CD4-positive, alpha-beta T cell treated with Interleukin-12 subunit alpha and Interleukin-12 subunit beta, for 1 hour (primary cell): Measurements from ENCODE around the gene TMEM131.
A peak's percentile ranks its signal among the peaks of the same experiment; 100 is the strongest.
"Not testable (repeated sequence)": the region's sequence is repeated elsewhere in the genome, so short reads cannot be mapped to it uniquely, and the experiment has no call there.

ENCODE experiments used
- DNase-seq: peaks from one replicate; pipeline ENCODE4 v3.0.0-alpha.2; 2020

TMEM131 gene, protein sequence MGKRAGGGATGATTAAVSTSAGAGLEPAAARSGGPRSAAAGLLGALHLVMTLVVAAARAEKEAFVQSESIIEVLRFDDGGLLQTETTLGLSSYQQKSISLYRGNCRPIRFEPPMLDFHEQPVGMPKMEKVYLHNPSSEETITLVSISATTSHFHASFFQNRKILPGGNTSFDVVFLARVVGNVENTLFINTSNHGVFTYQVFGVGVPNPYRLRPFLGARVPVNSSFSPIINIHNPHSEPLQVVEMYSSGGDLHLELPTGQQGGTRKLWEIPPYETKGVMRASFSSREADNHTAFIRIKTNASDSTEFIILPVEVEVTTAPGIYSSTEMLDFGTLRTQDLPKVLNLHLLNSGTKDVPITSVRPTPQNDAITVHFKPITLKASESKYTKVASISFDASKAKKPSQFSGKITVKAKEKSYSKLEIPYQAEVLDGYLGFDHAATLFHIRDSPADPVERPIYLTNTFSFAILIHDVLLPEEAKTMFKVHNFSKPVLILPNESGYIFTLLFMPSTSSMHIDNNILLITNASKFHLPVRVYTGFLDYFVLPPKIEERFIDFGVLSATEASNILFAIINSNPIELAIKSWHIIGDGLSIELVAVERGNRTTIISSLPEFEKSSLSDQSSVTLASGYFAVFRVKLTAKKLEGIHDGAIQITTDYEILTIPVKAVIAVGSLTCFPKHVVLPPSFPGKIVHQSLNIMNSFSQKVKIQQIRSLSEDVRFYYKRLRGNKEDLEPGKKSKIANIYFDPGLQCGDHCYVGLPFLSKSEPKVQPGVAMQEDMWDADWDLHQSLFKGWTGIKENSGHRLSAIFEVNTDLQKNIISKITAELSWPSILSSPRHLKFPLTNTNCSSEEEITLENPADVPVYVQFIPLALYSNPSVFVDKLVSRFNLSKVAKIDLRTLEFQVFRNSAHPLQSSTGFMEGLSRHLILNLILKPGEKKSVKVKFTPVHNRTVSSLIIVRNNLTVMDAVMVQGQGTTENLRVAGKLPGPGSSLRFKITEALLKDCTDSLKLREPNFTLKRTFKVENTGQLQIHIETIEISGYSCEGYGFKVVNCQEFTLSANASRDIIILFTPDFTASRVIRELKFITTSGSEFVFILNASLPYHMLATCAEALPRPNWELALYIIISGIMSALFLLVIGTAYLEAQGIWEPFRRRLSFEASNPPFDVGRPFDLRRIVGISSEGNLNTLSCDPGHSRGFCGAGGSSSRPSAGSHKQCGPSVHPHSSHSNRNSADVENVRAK (N-terminal part only)

DNA sequence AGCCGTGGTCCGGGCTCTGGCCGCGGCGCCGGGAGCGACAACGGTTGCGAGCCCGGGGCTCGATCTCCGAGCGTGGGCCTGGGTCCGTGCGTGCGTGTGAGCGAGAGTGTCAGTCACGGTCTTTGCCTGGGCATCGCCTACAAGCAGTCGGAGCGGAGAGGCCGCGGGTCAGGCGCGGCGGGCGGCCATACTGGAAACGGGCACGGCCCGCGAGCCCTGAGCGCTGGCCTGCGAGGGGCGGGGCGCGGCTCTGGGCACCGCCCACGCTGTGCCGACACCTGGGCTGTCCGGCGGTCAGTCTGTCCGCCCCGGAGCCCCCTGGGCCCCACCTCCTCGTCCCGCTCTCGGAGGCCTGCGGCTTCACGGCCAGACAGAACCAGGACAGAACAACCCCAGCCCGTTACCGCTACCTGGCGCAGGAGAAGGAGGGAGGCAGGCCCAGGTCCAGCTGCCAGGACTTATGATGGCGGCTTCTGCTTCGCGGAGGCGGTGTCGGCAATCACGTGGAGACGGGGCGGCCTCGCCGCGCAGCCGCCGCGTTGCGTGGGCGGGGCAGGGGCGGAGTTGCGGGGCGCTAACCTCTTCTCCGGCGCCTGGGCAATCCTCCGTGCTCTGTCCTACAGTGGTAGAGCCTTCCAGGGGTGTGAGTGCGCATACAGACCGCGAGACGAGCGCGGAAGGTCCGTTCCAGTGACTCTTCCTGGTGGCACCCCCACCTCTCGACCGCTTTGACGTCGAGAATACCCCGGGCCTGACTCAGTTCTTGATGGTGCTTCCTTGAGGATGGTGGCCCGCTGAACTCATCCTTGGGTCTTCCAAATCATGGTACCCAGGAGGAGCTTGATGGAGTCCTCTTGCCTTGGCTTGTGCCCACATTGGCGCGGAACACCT, at the start of gene TMEM131:
Gene TMEM131 (minus strand): TSS at position 215 of the 891 bp plus-strand sequence. CDS start 286 bp downstream, outside the sequence.
- peak; percentile 95 for DNase-seq

DNA sequence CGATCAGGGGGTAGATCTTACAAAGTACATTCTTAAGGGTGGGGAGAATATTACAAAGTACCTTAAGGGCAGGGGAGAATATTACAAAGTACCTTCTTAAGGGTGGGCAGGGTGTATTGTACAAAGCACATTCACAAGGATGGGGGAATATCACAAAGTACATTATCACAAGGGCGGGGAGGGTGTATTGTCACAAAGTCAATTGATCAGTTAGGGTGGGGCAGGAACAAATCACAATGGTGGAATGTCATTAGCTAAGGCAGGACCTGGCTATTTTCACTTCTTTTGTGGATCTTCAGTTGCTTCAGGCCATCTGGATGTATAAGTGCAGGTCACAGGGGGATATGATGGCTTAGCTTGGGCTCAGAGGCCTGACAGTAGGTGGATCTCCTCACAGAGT, 49.0 kb upstream of the TMEM131 start:
- DNase-seq = not testable (repeated sequence)

DNA sequence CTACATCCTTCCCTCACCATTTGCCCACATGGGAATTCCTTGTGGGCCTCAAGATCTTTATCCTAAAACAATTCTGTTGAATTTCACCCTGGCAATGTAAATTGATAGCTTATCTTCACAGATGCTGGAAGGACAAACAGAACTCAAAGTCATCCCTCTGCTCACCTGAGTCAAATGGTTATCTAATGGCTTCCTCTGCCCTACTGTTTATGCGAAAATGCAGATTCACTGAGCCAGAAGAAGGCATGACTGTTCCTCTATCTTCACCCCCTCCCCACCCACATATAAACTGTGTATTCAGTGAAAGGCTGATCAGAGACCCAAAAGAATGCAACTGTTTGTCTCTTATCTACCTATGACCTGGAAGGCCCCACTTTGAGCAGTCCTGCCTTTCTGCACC, 47.4 kb upstream of the TMEM131 start:
- DNase-seq = no peak

DNA sequence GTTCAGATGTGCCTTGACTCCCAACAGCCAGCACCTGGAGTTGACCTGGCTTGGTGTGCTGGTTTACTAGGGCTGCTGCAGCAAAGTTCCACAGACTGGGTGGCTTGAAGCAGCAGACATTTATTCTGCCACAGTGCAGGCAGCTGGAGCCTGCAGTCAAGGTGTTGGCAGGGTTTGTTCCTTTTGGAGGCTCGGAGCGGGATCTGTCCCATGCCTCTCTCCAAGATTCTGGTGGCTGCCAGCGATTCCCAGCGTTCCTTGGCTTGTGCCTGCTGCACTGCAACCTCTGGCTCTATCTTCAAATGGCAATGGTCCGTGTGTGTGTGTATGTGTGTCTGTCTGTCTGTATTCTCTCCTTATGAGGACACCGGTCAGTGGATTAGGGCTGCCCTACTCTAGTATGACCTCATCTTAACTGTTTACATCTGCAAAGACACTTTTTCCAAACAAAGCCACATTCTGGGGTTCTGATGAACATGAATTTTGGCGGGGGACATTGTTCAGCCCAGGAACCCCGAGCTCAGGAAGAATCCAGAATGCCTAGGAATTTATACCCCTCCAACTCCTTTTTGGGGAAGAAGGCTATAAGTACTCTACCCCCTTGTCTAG, 44.7 kb upstream of the TMEM131 start:
- no peak for DNase-seq

DNA sequence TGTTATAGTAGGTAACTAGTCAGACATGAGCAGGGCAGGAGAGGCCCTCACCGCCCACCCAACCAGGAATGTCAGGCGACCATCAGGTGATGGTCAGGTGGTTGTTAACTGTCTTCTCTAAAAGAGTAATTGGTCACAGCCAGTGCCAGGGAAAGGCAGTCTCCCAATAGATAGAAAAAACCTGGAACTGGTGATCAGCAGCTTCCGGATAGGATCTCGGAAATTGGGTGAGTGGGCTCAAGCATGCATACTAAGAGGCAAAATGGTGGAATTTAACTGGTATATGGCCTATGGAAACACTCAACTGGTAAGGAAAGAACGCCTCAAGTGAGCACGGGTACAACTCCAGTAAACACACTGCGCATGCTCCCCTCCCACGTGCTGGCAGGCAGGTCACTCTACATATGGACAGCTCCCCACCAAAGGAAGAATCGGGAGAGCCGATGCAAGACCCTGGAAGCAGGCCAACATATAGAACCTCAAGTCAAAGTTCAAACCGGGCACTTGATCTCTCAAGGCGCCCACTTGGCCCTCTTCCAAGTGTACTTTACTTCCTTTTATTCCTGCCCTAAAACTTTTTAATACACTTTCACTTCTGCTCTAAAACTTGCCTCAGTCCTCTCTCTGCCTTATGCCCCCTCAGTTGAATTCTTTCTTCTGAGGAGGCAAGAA, 43.5 kb upstream of the TMEM131 start:
- DNase-seq = peak; percentile 9

DNA sequence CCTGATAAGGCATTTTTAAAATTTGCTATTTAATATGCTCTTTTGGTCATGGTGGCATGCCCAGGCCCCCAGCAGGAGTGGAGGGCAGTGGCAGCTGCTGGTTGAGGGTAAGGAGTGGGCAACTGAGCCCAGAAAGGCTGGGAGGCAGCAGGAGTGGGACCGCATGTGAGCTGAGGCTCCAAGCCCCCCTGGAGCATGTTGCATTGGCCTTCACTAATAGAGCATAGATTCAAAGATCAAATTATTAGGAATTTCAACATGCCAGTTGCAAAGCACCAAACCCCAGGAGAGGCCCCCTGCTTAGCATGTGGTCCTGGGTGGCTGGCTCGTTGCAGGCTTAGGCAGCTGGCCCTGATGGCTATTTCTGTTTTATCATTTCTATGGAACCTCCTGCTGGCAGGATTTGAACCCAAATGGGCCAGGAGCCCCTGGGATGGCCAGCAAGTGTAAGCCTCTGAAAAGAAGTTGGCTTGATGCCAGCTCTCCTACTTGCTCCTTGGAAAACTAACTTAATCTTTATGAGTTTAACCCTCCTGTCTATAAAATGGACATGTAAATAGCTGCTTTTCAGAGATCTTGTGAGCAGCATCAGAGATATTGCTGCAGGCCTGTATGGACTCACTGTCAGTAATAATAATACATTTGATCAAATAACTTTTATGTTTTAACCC, 42.1 kb upstream of the TMEM131 start:
- DNase-seq = no peak

DNA sequence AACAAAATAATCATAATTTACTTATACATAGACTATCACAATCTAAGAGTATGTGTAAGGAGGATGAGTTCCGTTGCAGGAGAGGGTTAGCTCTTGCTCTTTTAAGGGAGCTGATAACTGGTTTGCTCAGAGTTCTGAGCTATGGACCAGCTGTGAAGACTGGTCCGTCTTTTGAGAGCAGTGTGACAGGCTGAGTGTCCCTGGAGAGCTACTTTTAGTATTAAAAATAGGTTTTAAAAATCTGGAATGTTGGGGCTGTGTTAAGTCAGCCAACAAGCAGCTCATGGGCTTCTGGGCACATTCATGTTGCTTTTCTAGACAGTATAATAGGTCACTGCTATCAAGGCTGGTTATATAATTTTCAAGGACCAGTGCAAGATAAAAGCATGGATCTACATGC, 41.5 kb upstream of the TMEM131 start:
- no peak for DNase-seq

DNA sequence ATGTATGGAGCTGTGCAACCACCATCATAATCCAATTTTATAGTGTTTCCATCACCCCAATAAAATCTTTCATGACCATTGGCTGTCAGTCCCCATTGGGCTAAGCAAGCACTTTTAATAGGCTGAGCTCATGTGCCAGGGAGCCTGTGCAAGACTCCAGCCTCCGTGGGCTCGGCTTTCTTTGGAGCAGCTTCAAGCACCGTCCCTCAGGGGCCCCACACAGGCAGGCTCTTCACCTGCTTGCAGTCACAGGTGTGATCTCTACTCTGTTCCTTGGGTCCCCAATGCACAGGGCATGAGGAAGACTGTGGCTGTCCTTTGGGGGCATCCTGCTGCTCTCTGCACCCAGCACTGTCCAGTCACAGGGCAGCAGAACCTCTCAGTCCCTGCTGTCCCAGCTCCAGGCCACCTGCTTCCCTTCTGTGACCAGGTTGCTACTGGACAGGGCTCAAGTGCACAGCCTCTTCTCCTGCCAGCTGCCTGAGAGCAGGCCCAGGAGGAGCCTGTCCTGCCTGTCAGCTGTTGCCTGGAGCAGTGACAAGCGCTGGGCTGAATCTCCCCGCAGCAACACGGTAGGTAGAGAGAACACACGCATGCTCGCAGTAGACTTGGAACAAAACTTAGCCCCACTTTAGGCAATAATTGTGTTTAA, 40.7 kb upstream of the TMEM131 start:
- DNase-seq = no peak

DNA sequence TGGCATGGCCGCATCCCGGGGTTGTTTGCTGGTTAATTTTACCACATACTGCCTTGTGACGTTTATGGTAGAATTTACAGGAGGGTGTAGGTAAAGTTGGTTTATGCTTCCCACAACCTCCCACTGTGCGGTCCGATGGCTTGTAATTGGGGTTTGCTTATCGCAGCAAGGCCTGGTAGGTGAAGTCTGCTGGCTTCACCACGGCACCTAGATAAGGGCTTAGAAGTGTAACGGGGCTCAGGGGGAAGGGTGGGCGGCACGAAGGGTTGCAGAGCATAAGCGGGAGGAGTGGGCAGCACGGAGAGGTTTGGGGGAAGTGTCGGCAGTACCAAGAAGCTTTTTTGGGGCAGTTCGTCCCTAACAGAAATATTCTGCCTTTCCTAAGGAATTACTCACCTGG, 39.0 kb upstream of the TMEM131 start:
- no peak for DNase-seq

DNA sequence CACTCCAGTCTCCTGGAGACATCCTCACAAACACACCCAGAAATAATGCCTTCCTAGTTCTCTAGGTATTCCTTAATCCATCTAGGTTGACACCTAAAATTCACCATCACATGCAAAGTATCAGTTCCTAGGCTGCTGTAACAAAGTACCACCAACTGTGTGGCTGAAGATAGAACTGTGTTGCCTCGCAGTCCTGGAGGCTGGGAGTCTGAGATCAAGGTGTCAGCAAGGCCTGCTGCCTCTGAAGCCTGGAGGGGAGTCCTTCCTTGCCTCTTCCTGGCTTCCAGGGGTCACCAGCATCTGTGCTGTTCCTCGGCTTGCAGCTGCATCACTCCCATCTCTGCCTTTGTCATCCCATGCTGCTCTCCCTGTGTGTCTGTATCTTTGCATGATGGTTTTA, 36.3 kb upstream of the TMEM131 start:
- no peak for DNase-seq

DNA sequence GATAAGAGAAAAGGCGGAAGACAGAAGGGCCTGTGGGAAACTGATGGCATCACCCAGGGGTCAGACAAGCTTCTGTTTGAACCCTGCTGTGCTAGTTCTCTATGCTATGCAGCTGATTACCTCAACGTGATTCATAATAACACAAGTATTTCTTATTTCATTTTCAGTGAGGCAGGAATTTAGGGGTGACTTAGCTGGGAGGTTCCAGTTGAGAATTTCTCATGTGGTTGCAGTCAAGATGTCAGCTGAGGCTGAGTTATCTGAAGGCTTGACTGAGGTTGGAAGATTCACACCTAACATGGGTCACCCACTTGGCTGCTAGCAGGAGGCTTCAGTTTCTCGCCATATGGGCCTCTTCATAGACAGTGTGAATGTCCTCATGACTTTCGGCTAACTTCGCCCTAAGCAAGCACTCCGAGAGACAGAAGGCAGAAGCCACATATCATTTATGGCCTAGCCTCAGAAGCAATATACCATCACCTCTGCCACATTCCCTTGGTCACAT, 34.0 kb upstream of the TMEM131 start:
- DNase-seq = no peak

DNA sequence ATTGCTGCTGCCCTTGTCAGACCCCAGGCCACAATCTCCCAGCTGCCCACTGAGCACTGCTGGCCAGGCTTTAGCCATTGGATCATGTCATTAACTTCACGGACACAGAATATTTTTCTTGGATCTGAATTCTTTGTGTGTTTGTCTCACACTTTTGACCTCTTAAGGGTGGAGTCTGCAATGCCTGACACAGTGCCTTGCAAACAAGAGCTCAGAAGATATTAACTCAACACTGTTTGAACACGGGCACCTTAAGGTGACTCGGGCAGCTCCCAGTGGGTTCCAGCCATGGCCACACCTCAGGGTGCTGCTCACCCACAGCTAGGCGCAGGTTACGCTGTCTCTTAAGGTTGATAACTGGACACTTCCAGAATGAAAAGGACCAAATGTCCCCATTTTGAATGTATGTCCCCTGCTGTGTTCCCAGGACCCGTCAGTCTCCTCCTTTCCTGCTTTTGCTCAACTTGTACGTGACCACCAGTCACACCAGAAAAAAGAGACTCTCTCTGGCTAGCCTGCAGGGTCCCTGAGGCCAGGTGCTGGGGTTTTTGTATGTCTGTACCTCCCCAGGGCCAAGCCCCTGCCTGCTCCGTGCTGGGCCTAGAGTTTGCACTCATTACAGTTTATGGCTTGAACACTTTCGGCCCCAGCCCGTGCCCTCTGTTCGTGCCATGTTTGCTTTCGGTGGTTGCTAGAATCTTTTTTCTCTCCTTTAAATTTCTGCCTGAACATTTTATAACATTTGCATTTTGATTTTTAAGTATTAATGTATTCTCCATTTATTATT, 33.4 kb upstream of the TMEM131 start:
- no peak for DNase-seq

DNA sequence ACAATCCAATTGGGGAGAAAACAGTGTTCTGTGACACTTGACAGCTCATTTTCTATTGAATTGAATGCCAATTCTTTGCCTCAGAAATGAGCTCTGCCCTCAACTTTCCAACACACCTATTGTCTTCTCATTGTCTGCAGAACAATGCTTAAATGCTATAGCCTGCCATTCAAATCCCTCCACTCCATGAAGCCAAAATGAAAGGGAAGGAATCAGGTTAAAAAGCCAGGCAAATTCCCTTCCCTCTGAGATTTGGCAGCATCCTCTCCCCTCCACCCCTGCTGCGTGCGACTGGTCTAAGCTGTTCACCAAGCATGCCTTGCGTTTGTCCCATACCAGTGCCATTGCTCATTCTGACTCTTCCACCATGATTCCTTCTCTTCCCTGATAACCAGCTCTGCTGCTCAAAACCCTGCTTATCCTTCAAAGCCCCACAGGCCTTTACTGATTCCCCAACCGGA, 32.4 kb upstream of the TMEM131 start:
- DNase-seq = no peak

DNA sequence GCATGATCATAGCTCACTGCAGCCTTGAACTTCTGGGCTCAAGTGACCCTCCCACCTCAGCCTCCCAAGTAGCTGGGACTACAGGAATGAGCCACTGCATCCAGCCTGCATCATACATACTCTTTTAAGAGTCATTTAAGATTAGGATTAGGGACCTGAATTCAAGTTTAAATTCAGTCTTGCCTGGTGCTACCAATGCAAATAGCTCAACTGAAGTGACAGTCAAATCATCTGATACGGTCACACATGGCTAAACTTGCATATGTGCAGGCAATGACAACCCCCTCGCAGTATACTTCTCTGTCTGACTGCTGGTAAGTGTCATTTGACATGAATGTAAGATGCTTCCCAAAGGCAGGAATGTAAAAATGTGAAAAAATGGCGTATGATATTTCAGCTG, 31.8 kb upstream of the TMEM131 start:
- DNase-seq = no peak

DNA sequence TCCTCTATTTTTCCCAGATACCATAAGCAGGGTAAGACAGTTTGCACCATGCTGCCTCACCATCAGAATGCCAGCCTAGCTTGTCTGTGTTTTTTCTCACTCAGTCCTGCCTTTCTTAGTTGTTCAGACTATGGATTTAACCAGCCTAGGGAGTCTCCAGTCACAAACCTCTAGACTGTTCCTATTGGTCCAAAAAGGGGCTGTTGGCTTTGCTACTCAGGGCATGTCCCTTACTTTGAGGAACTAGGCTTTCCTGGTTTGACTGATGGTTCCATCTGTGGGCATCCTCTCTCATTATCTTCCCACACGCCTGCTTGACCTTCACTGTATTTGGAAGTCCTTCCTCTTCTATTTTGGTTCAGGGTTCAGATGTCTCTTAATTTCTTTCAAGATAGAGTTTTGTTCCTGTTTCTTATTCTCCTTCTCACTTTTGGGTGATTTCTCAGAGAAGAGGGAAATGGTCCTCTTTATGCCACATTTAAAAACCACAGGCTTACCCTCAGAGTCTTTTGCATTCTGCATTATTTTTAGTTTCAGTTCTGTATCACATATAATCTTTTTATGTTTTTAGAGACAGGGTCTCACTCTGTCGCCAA, 31.3 kb upstream of the TMEM131 start:
- DNase-seq = peak; percentile 29

DNA sequence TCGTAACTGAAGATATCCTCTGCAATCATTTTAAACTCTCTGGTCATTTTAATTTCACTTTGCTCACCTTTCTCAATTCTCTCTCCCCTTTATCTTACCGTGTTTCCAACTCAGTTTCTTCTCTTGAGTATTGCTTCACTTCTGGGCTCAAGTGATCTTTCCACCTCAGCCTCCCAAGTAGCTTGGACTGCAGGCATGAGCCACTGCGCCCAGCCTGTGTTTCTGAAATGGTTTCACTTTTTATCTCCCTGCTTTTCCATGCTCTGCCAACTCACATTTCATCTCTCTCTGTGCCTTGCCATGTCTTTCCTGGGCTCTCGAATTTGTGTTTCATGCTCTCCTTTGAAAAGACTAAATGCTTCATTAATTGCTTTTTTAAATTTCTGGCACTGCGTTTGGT, 30.5 kb upstream of the TMEM131 start:
- no peak for DNase-seq

DNA sequence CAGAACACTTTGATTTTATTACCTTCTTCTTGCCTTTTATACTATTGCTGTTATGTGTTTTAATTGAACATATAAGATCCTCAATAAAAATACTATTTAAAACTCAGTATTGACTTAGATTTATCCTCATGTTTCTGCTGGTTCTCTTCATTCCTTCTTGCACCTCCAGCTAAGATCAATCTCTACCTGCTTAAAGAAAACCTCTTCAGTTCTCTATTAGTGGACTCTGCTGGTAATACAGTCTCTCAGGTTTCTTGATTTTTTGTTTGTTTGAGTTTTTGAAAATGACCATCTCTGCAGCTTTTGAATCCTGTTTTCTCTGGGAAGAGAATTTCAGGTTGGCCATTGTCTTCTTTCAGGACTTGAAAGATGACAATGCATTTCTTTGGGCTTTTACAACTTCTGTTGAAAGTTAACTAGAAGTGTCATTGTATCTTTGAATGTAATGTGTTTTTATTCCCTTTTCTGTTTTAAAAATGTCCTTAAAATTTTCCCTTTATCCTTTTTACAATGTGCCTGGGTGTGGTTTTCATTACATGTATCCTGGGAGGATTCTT, 29.8 kb upstream of the TMEM131 start:
- DNase-seq = no peak

DNA sequence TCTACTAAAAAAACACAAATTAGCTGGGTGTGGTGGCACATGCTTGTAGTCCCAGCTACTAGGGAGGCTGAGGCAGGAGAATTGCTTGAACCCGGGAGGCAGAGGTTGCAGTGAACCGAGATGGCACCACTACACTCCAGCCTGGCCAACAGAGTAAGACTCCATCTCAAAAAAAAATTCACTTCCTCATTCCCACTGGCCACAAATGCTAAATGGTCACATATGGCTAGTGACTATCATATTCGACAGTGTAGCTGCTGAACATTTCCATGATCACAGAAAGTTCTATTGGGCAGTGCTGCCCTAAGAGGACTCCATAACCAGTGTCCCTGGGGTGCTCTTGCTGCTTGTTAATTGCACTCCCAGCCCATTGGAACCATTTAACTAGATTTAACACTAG, 26.3 kb upstream of the TMEM131 start:
- DNase-seq = not testable (repeated sequence)
